GM12878 (cell line): Measurements from ENCODE around the gene CCL3. TPM values are rescaled to one million over a fixed set of nuclear protein-coding genes. Genes with fewer than 3 reads are reported as not detected.

Experiments
- ATF7 ChIP-seq: fragments of 450-650 bp; IDR thresholded peaks from 2 replicates; pipeline ENCODE4 v1.6.1; 2016; ENCODE audit warnings: low read depth, mild to moderate bottlenecking
- BCL11A ChIP-seq: IDR thresholded peaks from 2 replicates; pipeline ENCODE4 v1.6.1; 2011; ENCODE audit warnings: low read depth, low read length
- EED ChIP-seq: sonication (generic); IDR thresholded peaks from 2 replicates; pipeline ENCODE4 v1.6.1; 2016; ENCODE audit warnings: antibody characterized with exemption, low read depth
- ETV6 ChIP-seq, 2 experiments: fragments of 450-650 bp in 1 of 2; IDR thresholded peaks in 1 of 2; conservative IDR thresholded peaks in 1 of 2; 2 replicates each; pipeline ENCODE4 v1.6.1; 2014; ENCODE audit warnings: antibody characterized with exemption in 1 of 2, borderline replicate concordance in 1 of 2, low read depth in 1 of 2, mild to moderate bottlenecking in 1 of 2, moderate library complexity in 1 of 2
- FOXK2 ChIP-seq: fragments of 450-650 bp; IDR thresholded peaks from 2 replicates; pipeline ENCODE4 v1.6.1; 2017; ENCODE audit warnings: mild to moderate bottlenecking, moderate library complexity
- IKZF2 ChIP-seq, 2 experiments: fragments of 450-650 bp; IDR thresholded peaks; 2 replicates each; pipeline ENCODE4 v1.6.1; 2017; ENCODE audit warnings: mild to moderate bottlenecking in 2 of 2, moderate library complexity in 2 of 2
- JUNB ChIP-seq: IDR thresholded peaks from 2 replicates; pipeline ENCODE4 v1.6.1; 2016; ENCODE audit warnings: antibody characterized with exemption, mild to moderate bottlenecking
- PML ChIP-seq: IDR thresholded peaks from 2 replicates; pipeline ENCODE4 v1.6.1; 2012; ENCODE audit warnings: low read length, inconsistent platforms
- POLR2A ChIP-seq: IDR thresholded peaks from 2 replicates; pipeline ENCODE4 v1.6.1; 2011; ENCODE audit warnings: low read depth, mild to moderate bottlenecking, low read length
- POU2F2 ChIP-seq: IDR thresholded peaks from 3 replicates; pipeline ENCODE4 v1.6.1; 2011; ENCODE audit warnings: low read depth, mild to moderate bottlenecking, low read length, borderline replicate concordance
- RAD51 ChIP-seq: fragments of 450-650 bp; IDR thresholded peaks from 2 replicates; pipeline ENCODE4 v1.6.1; 2016; ENCODE audit warnings: moderate library complexity, mild to moderate bottlenecking, inconsistent platforms
- RUNX3 ChIP-seq: IDR thresholded peaks from 2 replicates; pipeline ENCODE4 v1.6.1; 2012; ENCODE audit warnings: low read length, inconsistent platforms
- SMAD5 ChIP-seq: IDR thresholded peaks from 2 replicates; pipeline ENCODE4 v1.6.1; 2016; ENCODE audit warnings: antibody characterized with exemption, low read depth
- TCF12 ChIP-seq: IDR thresholded peaks from 2 replicates; pipeline ENCODE4 v1.6.1; 2011; ENCODE audit warnings: low read depth, mild to moderate bottlenecking, low read length
- TCF3 ChIP-seq: IDR thresholded peaks from 2 replicates; pipeline ENCODE4 v1.6.1; 2012; ENCODE audit warnings: low read depth, mild to moderate bottlenecking, low read length, borderline replicate concordance; ENCODE audit not compliant: insufficient read depth
- polyA plus RNA-seq, 11 experiments: library from polyadenylated mRNA; depleted of rRNA in 4 of 11; unstranded in 6 of 11; stranded (reverse) in 5 of 11; fragments of >200 nt; fragmentation: Nextera tagmentation in 4 of 11; fragmentation: Illumina TruSeq in 1 of 11; extraction: Ambion mirVana in 4 of 11; extraction: Trizol in 1 of 11; gene quantifications; 1 replicate in 1 of 11; 2 replicates in 10 of 11; pipeline versions ENCODE4 v1.2.1 to v1.2.3, GENCODE V29; 2011 to 2016; ENCODE audit warnings: inconsistent platforms in 2 of 11, missing spikeins in 2 of 11, low read depth in 1 of 11
- total RNA-seq, 4 experiments: library from RNA; depleted of rRNA in 3 of 4; stranded (reverse); fragments of >200 nt in 3 of 4; fragmentation: Illumina TruSeq in 1 of 4; extraction: Trizol in 1 of 4; gene quantifications; 2 replicates each; pipeline versions ENCODE4 v1.2.1 to v1.2.3, GENCODE V29; 2013 to 2021
- TF ChIP-seq, protein P1 (sequence below): IDR thresholded peaks from 2 replicates; pipeline ENCODE4 v1.6.1; 2012; ENCODE audit warnings: low read length, inconsistent platforms
- TF ChIP-seq, protein P2 (sequence below): fragments of 450-650 bp; IDR thresholded peaks from 2 replicates; pipeline ENCODE4 v1.6.1; 2017; ENCODE audit warnings: mild to moderate bottlenecking, low read depth, inconsistent platforms; ENCODE audit not compliant: poor library complexity, severe bottlenecking

Gene CCL3
- total and polyA plus RNA-seq, 10 of the 15 experiments (the other 5 are each of a cell fraction or from before 2014, with no cell fraction given), result 96.5 to 1,488 (median 199) TPM

DNA sequence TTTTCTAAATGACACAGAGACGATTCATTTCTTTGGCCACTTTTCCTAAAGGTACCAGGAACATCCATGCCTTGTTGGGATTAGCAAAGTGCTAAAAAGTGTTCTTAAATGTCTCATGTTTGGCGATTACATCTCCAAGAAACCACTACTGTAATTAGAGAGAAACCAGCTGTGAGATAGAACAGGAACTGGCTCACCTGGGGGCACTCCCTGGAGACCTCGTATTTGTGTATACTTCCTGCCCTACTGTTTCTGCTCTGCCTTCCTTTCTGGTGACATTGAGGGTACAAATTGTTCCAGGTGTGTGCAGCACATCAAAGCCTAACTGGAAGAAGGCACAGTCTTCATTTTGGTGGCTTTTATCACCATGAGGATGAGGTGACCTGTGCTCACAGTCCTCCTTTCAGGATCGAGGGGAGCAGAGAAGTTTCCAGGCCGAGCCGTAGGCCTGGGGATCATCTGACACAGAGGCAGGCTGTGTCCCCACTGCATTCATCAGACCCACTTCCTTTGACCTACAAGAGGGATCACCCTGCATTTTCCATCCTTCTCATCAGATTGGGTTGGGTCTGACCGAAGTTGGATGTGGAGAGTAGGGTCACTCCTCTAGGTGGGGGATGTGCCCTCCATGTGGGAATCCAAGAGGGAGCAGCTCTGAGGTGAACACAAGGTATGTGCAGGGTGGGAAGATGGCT lies 37.4 kb upstream of the CCL3 start (continued):
- TF ChIP-seq TCF12 (peak; percentile 85), TCF3 (peak; percentile 92), RUNX3 (peak; percentile 68), ATF7 (0 out of 2 replicates have a peak, but pooled peaks have one; percentile 34), JUNB (peak; percentile 32; the same call in 1 of the 2 replicates), PML (0 out of 2 replicates have a peak, but pooled peaks have one; percentile 28), POU2F2 (no peak), EED (peak; percentile 54; the same call in 1 of the 2 replicates), BCL11A (peak; percentile 58; the same call in 1 of the 2 replicates), FOXK2 (no peak), IKZF2 (IDR thresholded peaks at IDR 0.05) (peak; percentile 77 to 82), ETV6 (conservative IDR thresholded peaks at IDR 0.05 in 1 of 2, IDR thresholded peaks at IDR 0.05 in 1 of 2; ENCODE audit: borderline replicate concordance in 1 of 2, low read depth in 1 of 2) (peak in 1 of 2 experiments; percentile 65; a peak in 1 of 4 replicates), POLR2A (0 out of 2 replicates have a peak, but pooled peaks have one; percentile 16), RAD51 (no peak), SMAD5 (peak; percentile 54; the same call in 1 of the 2 replicates)
- TF ChIP-seq, protein P1, sequence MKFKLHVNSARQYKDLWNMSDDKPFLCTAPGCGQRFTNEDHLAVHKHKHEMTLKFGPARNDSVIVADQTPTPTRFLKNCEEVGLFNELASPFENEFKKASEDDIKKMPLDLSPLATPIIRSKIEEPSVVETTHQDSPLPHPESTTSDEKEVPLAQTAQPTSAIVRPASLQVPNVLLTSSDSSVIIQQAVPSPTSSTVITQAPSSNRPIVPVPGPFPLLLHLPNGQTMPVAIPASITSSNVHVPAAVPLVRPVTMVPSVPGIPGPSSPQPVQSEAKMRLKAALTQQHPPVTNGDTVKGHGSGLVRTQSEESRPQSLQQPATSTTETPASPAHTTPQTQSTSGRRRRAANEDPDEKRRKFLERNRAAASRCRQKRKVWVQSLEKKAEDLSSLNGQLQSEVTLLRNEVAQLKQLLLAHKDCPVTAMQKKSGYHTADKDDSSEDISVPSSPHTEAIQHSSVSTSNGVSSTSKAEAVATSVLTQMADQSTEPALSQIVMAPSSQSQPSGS, result peak; percentile 44
- TF ChIP-seq, protein P2, sequence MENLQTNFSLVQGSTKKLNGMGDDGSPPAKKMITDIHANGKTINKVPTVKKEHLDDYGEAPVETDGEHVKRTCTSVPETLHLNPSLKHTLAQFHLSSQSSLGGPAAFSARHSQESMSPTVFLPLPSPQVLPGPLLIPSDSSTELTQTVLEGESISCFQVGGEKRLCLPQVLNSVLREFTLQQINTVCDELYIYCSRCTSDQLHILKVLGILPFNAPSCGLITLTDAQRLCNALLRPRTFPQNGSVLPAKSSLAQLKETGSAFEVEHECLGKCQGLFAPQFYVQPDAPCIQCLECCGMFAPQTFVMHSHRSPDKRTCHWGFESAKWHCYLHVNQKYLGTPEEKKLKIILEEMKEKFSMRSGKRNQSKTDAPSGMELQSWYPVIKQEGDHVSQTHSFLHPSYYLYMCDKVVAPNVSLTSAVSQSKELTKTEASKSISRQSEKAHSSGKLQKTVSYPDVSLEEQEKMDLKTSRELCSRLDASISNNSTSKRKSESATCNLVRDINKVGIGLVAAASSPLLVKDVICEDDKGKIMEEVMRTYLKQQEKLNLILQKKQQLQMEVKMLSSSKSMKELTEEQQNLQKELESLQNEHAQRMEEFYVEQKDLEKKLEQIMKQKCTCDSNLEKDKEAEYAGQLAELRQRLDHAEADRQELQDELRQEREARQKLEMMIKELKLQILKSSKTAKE, result peak; percentile 38
